K562 (cell line): ENCODE data around the gene TAS2R38. TPM values are rescaled to one million over a fixed set of nuclear protein-coding genes. Genes with fewer than 3 reads are reported as not detected.

ENCODE experiments used
- ATAC-seq: fragments of 200-7000 bp; cut with Tn5 transposase; 3 replicates; pipeline ENCODE4 v1.9.1; 2020; ENCODE audit warnings: moderate library complexity
- BruUV-seq: library from RNA; stranded (reverse); fragments of 400-500 nt; replicated peaks from 2 replicates; lab custom pipeline; 2021; lab: Mats Ljungman, UMichigan
- CTCF ChIA-PET: fragments of 300-600 bp; formaldehyde crosslinking; extraction: SDS; loops from one replicate; lab custom pipeline; 2021; ENCODE audit warnings: low intra/inter-chr PET ratio; lab: Yijun Ruan, JAX
- POLR2A ChIA-PET: fragments of 300-600, 350-650 bp; sonication (Branson Sonifier 250); formaldehyde crosslinking; extraction: SDS; loops from one replicate; lab custom pipeline; 2021; ENCODE audit warnings: antibody characterized with exemption, inconsistent platforms; lab: Yijun Ruan, JAX
- DNase-seq, 4 experiments: peaks; one replicate each; pipeline versions ENCODE4 v3.0.0 to v3.0.0-alpha.2; 2011 to 2018; ENCODE audit warnings: low spot score in 3 of 4, mixed read lengths in 3 of 4; ENCODE audit errors: extremely low read depth in 1 of 4
- FAIRE-seq: peaks from 2 replicates; lab custom pipeline; 2011; peaks lifted over from hg19 to GRCh38; lab: Jason Lieb, UNC
- H2AFZ ChIP-seq: 2 replicates; pipeline ENCODE4 v1.6.0; 2011; ENCODE audit warnings: low read depth, low read length, control low read depth, inconsistent platforms
- H3K27ac ChIP-seq: fragments of 200-600 bp; 3 replicates; pipeline ENCODE4 v1.8.0; 2011; ENCODE audit warnings: low read depth, mild to moderate bottlenecking, control low read depth, inconsistent platforms, low read length, moderate library complexity, mixed read lengths; ENCODE audit errors: extremely low read depth
- H3K27me3 ChIP-seq, 2 experiments: fragments of 300-600 bp in 1 of 2; 2 replicates in 1 of 2; 3 replicates in 1 of 2; pipeline versions ENCODE4 v1.6.0 to v1.8.0; 2011; ENCODE audit warnings: inconsistent platforms in 2 of 2, low read length in 2 of 2, mild to moderate bottlenecking in 1 of 2, mixed read lengths in 1 of 2, moderate library complexity in 1 of 2; ENCODE audit not compliant: control insufficient read depth in 2 of 2, insufficient read depth in 2 of 2
- H3K36me3 ChIP-seq: fragments of 300-600 bp; 3 replicates; pipeline ENCODE4 v1.8.0; 2011; ENCODE audit warnings: mild to moderate bottlenecking, low read length, inconsistent platforms; ENCODE audit not compliant: control insufficient read depth, insufficient read depth
- H3K4me1 ChIP-seq, 2 experiments: fragments of 200-600 bp in 1 of 2; replicated peaks in 1 of 2; 2 replicates in 1 of 2; 3 replicates in 1 of 2; pipeline versions ENCODE4 v1.5.1 to v1.8.0; 2011; ENCODE audit warnings: inconsistent platforms in 2 of 2, low read length in 2 of 2, mild to moderate bottlenecking in 1 of 2, mixed read lengths in 1 of 2, moderate library complexity in 1 of 2; ENCODE audit not compliant: control insufficient read depth in 2 of 2, insufficient read depth in 2 of 2
- H3K4me2 ChIP-seq: 2 replicates; pipeline ENCODE4 v1.6.1; 2011; ENCODE audit warnings: low read length, control low read depth, inconsistent platforms, mixed read lengths; ENCODE audit not compliant: insufficient read depth
- H3K4me3 ChIP-seq: fragments of 200-600 bp; sonication (generic), shearing (Covaris generic); 2 replicates; pipeline ENCODE4 v1.5.1; 2016; ENCODE audit warnings: control low read depth, inconsistent platforms
- H3K79me2 ChIP-seq: fragments of 200-600 bp; 3 replicates; pipeline ENCODE4 v1.8.0; 2011; ENCODE audit warnings: low read length, inconsistent platforms; ENCODE audit not compliant: control insufficient read depth, insufficient read depth
- H3K9ac ChIP-seq, 2 experiments: 2 replicates each; pipeline versions ENCODE4 v1.6.0 to v1.6.1; 2011; ENCODE audit warnings: low read depth in 2 of 2, low read length in 2 of 2, control low read depth in 1 of 2, inconsistent platforms in 1 of 2, mild to moderate bottlenecking in 1 of 2, mixed read lengths in 1 of 2; ENCODE audit not compliant: insufficient read depth in 1 of 2
- H3K9me1 ChIP-seq: one replicate; pipeline ENCODE4 v1.6.0; 2011; ENCODE audit warnings: inconsistent platforms, mild to moderate bottlenecking, low read length, moderate library complexity; ENCODE audit not compliant: control insufficient read depth, insufficient read depth
- H3K9me3 ChIP-seq: replicated peaks from 2 replicates; pipeline ENCODE4 v1.5.1; 2011; ENCODE audit warnings: low read depth, low read length, inconsistent platforms; ENCODE audit not compliant: control insufficient read depth, insufficient read depth
- H4K20me1 ChIP-seq: replicated peaks from 2 replicates; pipeline ENCODE4 v1.6.1; 2011; ENCODE audit warnings: low read length, inconsistent platforms, mixed read lengths; ENCODE audit not compliant: control insufficient read depth, insufficient read depth
- CEBPG ChIP-seq, 3 experiments: fragments of 200-800 bp in 1 of 3; sonication (Bioruptor generic) in 1 of 3; sonication (generic) in 1 of 3; formaldehyde crosslinking in 1 of 3; IDR thresholded peaks in 2 of 3; conservative IDR thresholded peaks in 1 of 3; 2 replicates each; pipeline versions ENCODE4 v1.6.1 to v1.8.0; 2016 to 2022; ENCODE audit warnings: missing compliant biosample characterization in 2 of 3, missing genetic modification characterization in 2 of 3, mild to moderate bottlenecking in 1 of 3, missing genetic modification reagents in 1 of 3
- ELF1 ChIP-seq: fragments of 200-800 bp; sonication (Bioruptor generic); IDR thresholded peaks from 2 replicates; pipeline ENCODE4 v1.6.1; 2016; ENCODE audit warnings: missing genetic modification characterization, missing compliant biosample characterization
- KLF1 ChIP-seq: fragments of 450-650 bp; IDR thresholded peaks from 2 replicates; pipeline ENCODE4 v1.6.1; 2016; ENCODE audit warnings: missing genetic modification characterization, missing compliant biosample characterization
- RFX7 ChIP-seq: fragments of 250-450 bp; sonication (Bioruptor Pico); IDR thresholded peaks from 2 replicates; pipeline ENCODE4 v1.5.1; 2021; ENCODE audit warnings: mild to moderate bottlenecking
- SOX6 ChIP-seq: fragments of 450-650 bp; IDR thresholded peaks from 2 replicates; pipeline ENCODE4 v1.6.1; 2014; ENCODE audit warnings: mild to moderate bottlenecking
- TAF15 ChIP-seq: fragments of 200-400 bp; formaldehyde crosslinking; IDR thresholded peaks from 2 replicates; pipeline ENCODE4 v1.6.1; 2017; ENCODE audit warnings: mild to moderate bottlenecking, low read depth, low read length, moderate library complexity
- TARDBP ChIP-seq: fragments of 450-650 bp; IDR thresholded peaks from 2 replicates; pipeline ENCODE4 v1.6.1; 2016
- TBL1XR1 ChIP-seq, 2 experiments: IDR thresholded peaks; 2 replicates each; pipeline ENCODE4 v1.6.1; 2012; ENCODE audit warnings: improper control_type of control experiment in 2 of 2, low read length in 2 of 2, mild to moderate bottlenecking in 1 of 2
- THRAP3 ChIP-seq: fragments of 450-650 bp; IDR thresholded peaks from 2 replicates; pipeline ENCODE4 v1.6.1; 2016; ENCODE audit warnings: mild to moderate bottlenecking, inconsistent platforms, borderline replicate concordance
- U2AF2 ChIP-seq: fragments of 200-400 bp; formaldehyde crosslinking; optimal IDR thresholded peaks from 2 replicates; pipeline ENCODE3; 2017; ENCODE audit warnings: low read depth, mild to moderate bottlenecking, low read length
- ZNF12 ChIP-seq: sonication (generic); formaldehyde crosslinking; IDR thresholded peaks from 2 replicates; pipeline ENCODE4 v1.4.0; 2020; ENCODE audit warnings: mild to moderate bottlenecking, missing genetic modification reagents
- ZNF143 ChIP-seq: sonication (generic); formaldehyde crosslinking; IDR thresholded peaks from 2 replicates; pipeline ENCODE4 v1.9.0; 2022; ENCODE audit warnings: mild to moderate bottlenecking, missing genetic modification reagents
- ZNF263 ChIP-seq: sonication (generic); formaldehyde crosslinking; IDR thresholded peaks from 2 replicates; pipeline ENCODE4 v1.8.0; 2022; ENCODE audit warnings: mild to moderate bottlenecking, missing genetic modification reagents, borderline replicate concordance
- WGBS: fragments of 100-300 bp; shearing (Covaris generic); methylation state at CpG from one replicate; pipeline ENCODE4 v1.1.6; 2016; ENCODE audit warnings: low coverage, mixed read lengths; ENCODE audit not compliant: insufficient coverage; ENCODE audit errors: missing lambda C conversion rate; 5-methylcytosine and 5-hydroxymethylcytosine counted together
- in situ Hi-C: fragments of 300-500 bp; cut with MboI; formaldehyde crosslinking; loops from 4 replicates; pipeline ENCODE4 v1.15.0; 2018; ENCODE audit warnings: inconsistent platforms, mixed read lengths
- intact Hi-C: fragments of 100-400 bp; cut with micrococcal nuclease; formaldehyde crosslinking; loops from 2 replicates; pipeline ENCODE4 v1.14.2; 2022
- polyA plus RNA-seq, 8 experiments: library from polyadenylated mRNA; depleted of rRNA in 4 of 8; stranded (reverse) in 5 of 8; unstranded in 3 of 8; fragments of >200 nt; fragmentation: Nextera tagmentation in 2 of 8; fragmentation: Illumina TruSeq in 1 of 8; extraction: Ambion mirVana in 2 of 8; extraction: Trizol in 1 of 8; gene quantifications; 2 replicates each; pipeline versions ENCODE4 v1.2.1 to v1.2.3, GENCODE V29; 2011 to 2014; ENCODE audit warnings: inconsistent platforms in 1 of 8, missing spikeins in 1 of 8
- total RNA-seq, 7 experiments: library from RNA; depleted of rRNA in 6 of 7; stranded (reverse); fragments of >200 nt in 6 of 7; fragmentation: Illumina TruSeq in 2 of 7; extraction: Trizol in 2 of 7; gene quantifications; 2 replicates each; pipeline versions ENCODE4 v1.2.1 to v1.2.3, GENCODE V29; 2011 to 2021; ENCODE audit warnings: low replicate concordance in 1 of 7
- TF ChIP-seq, protein P1 (sequence below): fragments of 250-450 bp; sonication (Bioruptor Pico); IDR thresholded peaks from 2 replicates; pipeline ENCODE4 v1.8.0; 2022; ENCODE audit warnings: moderate library complexity, mild to moderate bottlenecking, inconsistent platforms

Gene TAS2R38
- total and polyA plus RNA-seq, 9 of the 15 experiments (the other 6 are each of a cell fraction or from before 2014, with no cell fraction given), result not detected

DNA sequence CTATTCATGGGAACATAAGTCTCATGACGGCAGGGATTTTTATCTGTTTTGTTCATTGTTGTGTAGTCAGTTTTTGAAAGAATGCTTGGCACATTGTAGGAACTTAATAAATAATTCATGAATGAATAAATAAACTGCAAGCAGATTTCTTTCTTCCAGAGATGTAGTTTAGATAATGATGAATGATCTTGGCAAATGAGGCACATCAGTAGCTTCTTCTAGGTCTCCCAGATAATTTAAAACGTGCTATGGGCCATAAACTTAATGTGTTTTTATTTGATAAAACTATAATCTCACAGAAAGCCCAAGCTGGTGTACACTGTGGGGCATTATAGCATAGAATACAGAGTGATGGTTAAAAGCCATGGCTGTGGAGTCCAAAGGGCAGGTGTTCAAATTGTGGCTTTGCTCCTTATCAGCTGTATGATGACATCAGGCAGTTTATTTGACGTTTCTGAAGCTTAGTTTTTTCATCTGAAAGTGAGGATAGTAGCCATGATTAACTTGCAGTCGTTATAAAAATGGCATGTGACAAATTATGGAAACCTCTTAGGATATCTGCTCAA, 25.6 kb upstream of the TAS2R38 start:
- Histone ChIP-seq H3K4me1 (no peaks in the 10 kb centered on the region), H3K79me2 (no peaks in the 10 kb centered on the region), H3K4me2 (no peak overlapping the region), H4K20me1 (no peaks in the 10 kb centered on the region), H2AFZ (no peak overlapping the region), H3K4me3 (no peak overlapping the region), H3K9me1 (no peaks in the 10 kb centered on the region), H3K9ac (no peak overlapping the region), H3K36me3 (no peaks in the 10 kb centered on the region), H3K27me3 (no peaks in the 10 kb centered on the region), H3K9me3 (no peaks in the 10 kb centered on the region; the same call in 1 of the 2 replicates), H3K27ac (no peak overlapping the region)
- TF ChIP-seq CEBPG (CRISPR knock-in tag; IDR thresholded peaks at IDR 0.05) (no peak), CEBPG (tag; conservative IDR thresholded peaks at IDR 0.05 in 1 of 2, IDR thresholded peaks at IDR 0.05 in 1 of 2) (no peak), ELF1 (tag) (no peak), ZNF263 (CRISPR knock-in tag) (no peak), SOX6 (no peak), ZNF12 (CRISPR knock-in tag) (no peak), KLF1 (no peak), TBL1XR1 (IDR thresholded peaks at IDR 0.05; ENCODE audit: low read length in 2 of 2) (no peak), ZNF143 (CRISPR knock-in tag) (no peak), THRAP3 (no peak), U2AF2 (no peak), RFX7 (CRISPR knock-in tag) (no peak), TARDBP (no peak), TAF15 (no peak)
- TF ChIP-seq, protein P1, sequence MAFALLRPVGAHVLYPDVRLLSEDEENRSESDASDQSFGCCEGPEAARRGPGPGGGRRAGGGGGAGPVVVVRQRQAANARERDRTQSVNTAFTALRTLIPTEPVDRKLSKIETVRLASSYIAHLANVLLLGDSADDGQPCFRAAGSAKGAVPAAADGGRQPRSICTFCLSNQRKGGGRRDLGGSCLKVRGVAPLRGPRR (CRISPR knock-in tag), result no peak
- BruUV-seq, result no TSS peak
- DNase-seq (no peak), FAIRE-seq (no peak), ATAC-seq (no peak)
- intact Hi-C loops (no loop called here), in situ Hi-C loops (no loop called here)
- ChIA-PET POLR2A (no interaction called here), CTCF (no interaction called here)
- 0% methylated on average over 4 of the region's 4 CpGs for WGBS
